ENCODE measurements around the gene BLCAP. TPM values are rescaled to one million over a fixed set of nuclear protein-coding genes. Genes with fewer than 3 reads are reported as not detected.

Gene BLCAP
- total and polyA plus RNA-seq, 2 experiments from 2014 or later: 62.2 to 64.8 TPM

- TF ChIP-seq ZNF462 (CRISPR knock-in tag; IDR thresholded peaks at IDR 0.05) (no peak), CTCF (conservative IDR thresholded peaks at IDR 0.05; ENCODE audit: low read depth in 2 of 2) (no peak), CREB1 (CRISPR knock-in tag; IDR thresholded peaks at IDR 0.05; ENCODE audit: low read depth) (no peak), EZH2phosphoT487 (IDR thresholded peaks at IDR 0.05; ENCODE audit: unreplicated experiment) (no peak), ZNF114 (CRISPR knock-in tag; IDR thresholded peaks at IDR 0.05) (no peak), NANOG (IDR thresholded peaks at IDR 0.05; ENCODE audit: borderline replicate concordance) (no peak), EZH2 (IDR thresholded peaks at IDR 0.05; ENCODE audit: low read depth, unreplicated experiment) (no peak)
These were observed 46.8 kb downstream of the BLCAP start (continued) for GRCh38 chr20:37480919-37481318.

Data from GM23338 (cell line).